Measurements from ENCODE around the gene TNNI2. TPM values are rescaled to one million over a fixed set of nuclear protein-coding genes. Genes with fewer than 3 reads are reported as not detected.

The TNNI2 gene
- total and polyA plus RNA-seq, 2 donors (not counting 3 experiments of a cell fraction or from before 2014, with no cell fraction given) = not detected

DNA sequence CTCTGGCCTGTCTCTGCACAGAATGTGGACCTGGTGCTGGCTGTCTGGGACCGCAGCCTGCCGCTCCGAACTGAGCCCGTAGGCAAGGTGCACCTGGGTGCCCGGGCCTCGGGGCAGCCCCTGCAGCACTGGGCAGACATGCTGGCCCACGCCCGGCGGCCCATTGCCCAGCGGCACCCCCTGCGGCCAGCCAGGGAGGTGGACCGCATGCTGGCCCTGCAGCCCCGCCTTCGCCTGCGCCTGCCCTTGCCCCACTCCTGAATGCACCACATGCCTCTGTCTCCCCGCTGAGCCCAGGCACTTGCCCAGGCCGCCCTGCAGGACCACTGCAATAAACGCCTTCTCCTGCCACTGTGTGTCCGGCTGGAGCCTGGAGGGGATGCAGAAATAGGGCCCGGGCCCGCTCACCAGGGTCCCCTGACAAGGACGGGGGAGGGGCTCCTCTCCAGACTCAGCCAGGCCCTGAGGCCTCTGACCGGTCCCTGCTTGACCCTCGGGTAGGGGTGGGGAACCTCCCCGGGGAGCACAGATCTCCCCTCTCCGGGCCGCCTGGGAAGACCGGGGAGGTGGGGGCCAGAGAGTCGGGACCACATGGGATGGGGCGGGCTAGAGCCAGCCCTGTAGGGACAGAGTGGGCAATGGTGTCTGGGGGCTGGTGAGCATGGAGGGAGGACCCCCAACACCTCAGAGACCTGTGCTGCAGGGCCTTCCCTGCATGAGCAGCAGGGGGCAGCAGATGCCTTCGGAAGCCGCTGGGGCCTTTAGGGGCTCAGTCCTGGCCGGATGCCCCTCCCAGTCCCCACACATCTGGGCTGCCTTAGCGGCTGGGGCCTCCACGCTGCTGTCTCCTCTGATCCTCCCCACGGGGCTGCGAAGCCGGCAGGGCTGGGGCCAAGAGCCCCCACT, 1.4 kb upstream of the TNNI2 start:
- BruUV-seq (replicated peaks) = no TSS peak
- H2AFZ ChIP-seq (ENCODE audit: low read depth, low read length) = no peak overlapping the region
- CTCF ChIA-PET = interaction anchor here (1.4 to 7.8 kb wide), 8 partner anchors 39 to 319 kb away, joined by 5 to 623 read pairs (median 15); no protein-coding TSS in a partner anchor

More for the DNA sequence above, 1.4 kb upstream of the TNNI2 start:
- no peak for TF ChIP-seq JUN (IDR thresholded peaks at IDR 0.05; ENCODE audit: borderline replicate concordance, insufficient read depth, insufficient read length, low read depth)
- TF ChIP-seq CTCF (IDR thresholded peaks at IDR 0.05; ENCODE audit: extremely low read depth in 1 of 2, insufficient read depth in 1 of 2, low read depth in 1 of 2, low read length in 2 of 2) = peak; percentile 67 to 92
- no peak overlapping the region for H3K4me3 ChIP-seq (replicated peaks in 1 of 3; ENCODE audit: insufficient read depth in 1 of 3, low read depth in 1 of 3, low read length in 3 of 3)
- no peaks in the 10 kb centered on the region for H4K20me1 ChIP-seq (replicated peaks; ENCODE audit: control insufficient read depth, extremely low read depth, insufficient read depth, low read length)
- no peak overlapping the region for H3K9ac ChIP-seq (replicated peaks; ENCODE audit: extremely low read depth, insufficient read depth, low read length)
- no peak overlapping the region for H3K4me2 ChIP-seq (ENCODE audit: insufficient read depth, low read length)
- H3K9me1 ChIP-seq (replicated peaks; ENCODE audit: control insufficient read depth, extremely low read depth, insufficient read depth, low read length) = no peaks in the 10 kb centered on the region
- H3K79me2 ChIP-seq (ENCODE audit: control insufficient read depth, insufficient read depth, low read length) = no peaks in the 10 kb centered on the region
- no peaks in the 10 kb centered on the region for H3K4me1 ChIP-seq (ENCODE audit: control insufficient read depth, extremely low read depth, insufficient read depth, low read length)
- POLR2A ChIA-PET = no interaction called here
- no peaks in the 10 kb centered on the region for H3K27me3 ChIP-seq (ENCODE audit: control insufficient read depth in 2 of 2, insufficient read depth in 2 of 2, low read length in 2 of 2)
- intact Hi-C loops (cut with micrococcal nuclease) (loop anchor here (1.0 kb wide), 3 partner anchors 45 to 319 kb away; no protein-coding TSS in a partner anchor), dilution Hi-C loops (cut with MboI; ENCODE audit: extremely low pct_ligation_motif_present, low sequenced_read_pairs) (no loop called here)
- FAIRE-seq (no peak), DNase-seq (ENCODE audit: low read depth, low spot score) (peak; percentile 19)
- H3K27ac ChIP-seq (ENCODE audit: insufficient read depth, low read depth, low read length) = no peak overlapping the region
- no peaks in the 10 kb centered on the region for H3K36me3 ChIP-seq (ENCODE audit: control insufficient read depth in 2 of 2, extremely low read depth in 1 of 2, insufficient read depth in 2 of 2, low read length in 2 of 2)
- H3K9me3 ChIP-seq (replicated peaks; ENCODE audit: control insufficient read depth, insufficient read depth, low read length) = no peaks in the 10 kb centered on the region
